ENCODE results near the gene MAEA. TPM values are rescaled to one million over a fixed set of nuclear protein-coding genes. Genes with fewer than 3 reads are reported as not detected.
A peak's percentile ranks its signal among the peaks of the same experiment; 100 is the strongest.

MAEA gene
- total RNA-seq, 2 donors from 2014 or later: 48.8 to 72.7 TPM

DNA sequence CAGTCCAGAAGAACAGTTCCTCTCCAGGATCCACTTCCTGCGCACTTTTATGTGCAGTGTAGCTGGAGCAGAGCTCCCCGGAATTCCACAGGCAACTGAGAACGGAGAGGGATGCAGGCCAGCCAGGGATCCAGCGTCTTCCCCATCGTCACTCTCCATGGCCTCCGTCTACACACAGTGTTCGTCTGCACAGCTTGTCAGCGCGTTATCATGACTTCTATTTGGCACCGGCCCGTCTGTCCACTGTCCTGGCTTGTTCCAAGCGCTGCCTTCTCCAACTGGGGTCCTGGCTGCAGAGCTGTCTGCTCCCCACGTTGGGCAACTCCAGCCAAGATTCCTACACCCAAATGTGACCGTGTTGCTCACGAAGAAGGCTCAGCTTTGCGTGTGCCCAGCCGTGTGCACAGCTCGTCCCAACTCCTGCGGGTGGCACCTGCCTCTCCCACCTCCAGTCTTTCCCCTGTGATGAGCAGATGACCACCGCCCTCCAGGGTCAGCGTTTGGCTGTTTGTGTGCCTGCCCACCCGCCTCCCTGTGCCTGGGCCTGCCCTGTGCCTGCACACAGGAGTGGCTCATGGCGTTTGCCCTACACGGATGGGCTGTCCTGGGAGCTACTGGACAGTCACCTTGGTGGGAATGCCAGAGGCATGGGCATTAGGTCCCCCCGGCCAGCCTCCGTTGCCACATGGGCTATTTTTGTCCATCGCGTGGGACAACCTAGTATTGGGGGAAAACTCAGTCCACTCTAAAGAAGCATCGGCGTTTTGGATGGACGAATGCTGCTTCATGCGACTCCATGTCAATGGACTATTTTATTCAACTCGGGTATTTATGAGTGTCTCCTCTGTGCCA, 38.5 kb upstream of the MAEA start:
- Mint-ChIP-seq H3K27ac (no peak overlapping the region), H3K9me3 (peaks cover 63% of the 10 kb centered on the region), H3K36me3 (ENCODE audit: low read depth) (peaks cover 37% of the 10 kb centered on the region), H3K4me1 (peaks cover 9% of the 10 kb centered on the region), H3K4me3 (peak overlapping the region; percentile 64), H3K27me3 (ENCODE audit: insufficient read depth) (peaks cover 16% of the 10 kb centered on the region)
- DNase-seq: no peak
- WGBS, 2 experiments (ENCODE audit: insufficient coverage in 1 of 2, insufficient read length in 1 of 2): 97% methylated on average over 31 to 33 of the region's 33 CpGs
- no peak overlapping the region for H3K27ac ChIP-seq (ENCODE audit: low read depth, low read length)
- TF ChIP-seq, protein P1, sequence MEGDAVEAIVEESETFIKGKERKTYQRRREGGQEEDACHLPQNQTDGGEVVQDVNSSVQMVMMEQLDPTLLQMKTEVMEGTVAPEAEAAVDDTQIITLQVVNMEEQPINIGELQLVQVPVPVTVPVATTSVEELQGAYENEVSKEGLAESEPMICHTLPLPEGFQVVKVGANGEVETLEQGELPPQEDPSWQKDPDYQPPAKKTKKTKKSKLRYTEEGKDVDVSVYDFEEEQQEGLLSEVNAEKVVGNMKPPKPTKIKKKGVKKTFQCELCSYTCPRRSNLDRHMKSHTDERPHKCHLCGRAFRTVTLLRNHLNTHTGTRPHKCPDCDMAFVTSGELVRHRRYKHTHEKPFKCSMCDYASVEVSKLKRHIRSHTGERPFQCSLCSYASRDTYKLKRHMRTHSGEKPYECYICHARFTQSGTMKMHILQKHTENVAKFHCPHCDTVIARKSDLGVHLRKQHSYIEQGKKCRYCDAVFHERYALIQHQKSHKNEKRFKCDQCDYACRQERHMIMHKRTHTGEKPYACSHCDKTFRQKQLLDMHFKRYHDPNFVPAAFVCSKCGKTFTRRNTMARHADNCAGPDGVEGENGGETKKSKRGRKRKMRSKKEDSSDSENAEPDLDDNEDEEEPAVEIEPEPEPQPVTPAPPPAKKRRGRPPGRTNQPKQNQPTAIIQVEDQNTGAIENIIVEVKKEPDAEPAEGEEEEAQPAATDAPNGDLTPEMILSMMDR (conservative IDR thresholded peaks at IDR 0.05): no peak
- peaks cover 24% of the 10 kb centered on the region for H3K36me3 ChIP-seq (ENCODE audit: control insufficient read depth, insufficient read depth, low read length)
- H3K4me3 ChIP-seq (ENCODE audit: low read length): peak overlapping the region; percentile 80
- H3K4me1 ChIP-seq (ENCODE audit: control insufficient read depth, insufficient read depth, low read length): peaks cover 4% of the 10 kb centered on the region
- H3K9me3 ChIP-seq (ENCODE audit: control insufficient read depth, low read length): peaks cover 51% of the 10 kb centered on the region
- no peak overlapping the region for H3K9ac ChIP-seq (ENCODE audit: extremely low read depth, low read length, poor library complexity, severe bottlenecking)
- no peaks in the 10 kb centered on the region for H3K27me3 ChIP-seq (ENCODE audit: control insufficient read depth, insufficient read depth, low read length, poor library complexity, severe bottlenecking)

DNA sequence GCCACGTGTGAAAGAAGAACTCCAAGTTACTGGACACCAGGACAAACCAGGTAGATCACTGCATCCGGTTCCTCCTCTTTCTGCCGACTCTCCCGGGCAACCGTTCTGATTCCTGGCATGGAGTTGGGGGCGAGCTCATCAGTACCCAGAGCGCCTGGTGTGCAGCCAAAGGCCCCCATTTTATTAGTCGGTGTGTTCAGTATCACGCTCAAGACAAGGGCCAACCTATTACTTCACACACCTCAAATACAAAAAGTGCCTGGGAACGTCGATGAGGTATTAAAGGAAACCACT, 38.0 kb upstream of the MAEA start:
- Histone ChIP-seq H3K4me3 (ENCODE audit: low read length) (peak overlapping the region; percentile 47), H3K27me3 (ENCODE audit: control insufficient read depth, insufficient read depth, low read length, poor library complexity, severe bottlenecking) (no peaks in the 10 kb centered on the region), H3K27ac (ENCODE audit: low read depth, low read length) (no peak overlapping the region), H3K4me1 (ENCODE audit: control insufficient read depth, insufficient read depth, low read length) (peaks cover 4% of the 10 kb centered on the region), H3K9ac (ENCODE audit: extremely low read depth, low read length, poor library complexity, severe bottlenecking) (no peak overlapping the region), H3K36me3 (ENCODE audit: control insufficient read depth, insufficient read depth, low read length) (peaks cover 24% of the 10 kb centered on the region), H3K9me3 (ENCODE audit: control insufficient read depth, low read length) (peaks cover 51% of the 10 kb centered on the region)
- Mint-ChIP-seq H3K27ac (no peak overlapping the region), H3K36me3 (ENCODE audit: low read depth) (peaks cover 37% of the 10 kb centered on the region), H3K4me1 (peaks cover 5% of the 10 kb centered on the region), H3K27me3 (ENCODE audit: insufficient read depth) (peaks cover 19% of the 10 kb centered on the region), H3K4me3 (no peak overlapping the region), H3K9me3 (peaks cover 67% of the 10 kb centered on the region)
- no peak for DNase-seq
- 93 to 96% methylated on average over 9 to 11 of the region's 11 CpGs for WGBS, 2 experiments (ENCODE audit: insufficient coverage in 1 of 2, insufficient read length in 1 of 2)
- TF ChIP-seq, protein P1 (conservative IDR thresholded peaks at IDR 0.05): no peak

DNA sequence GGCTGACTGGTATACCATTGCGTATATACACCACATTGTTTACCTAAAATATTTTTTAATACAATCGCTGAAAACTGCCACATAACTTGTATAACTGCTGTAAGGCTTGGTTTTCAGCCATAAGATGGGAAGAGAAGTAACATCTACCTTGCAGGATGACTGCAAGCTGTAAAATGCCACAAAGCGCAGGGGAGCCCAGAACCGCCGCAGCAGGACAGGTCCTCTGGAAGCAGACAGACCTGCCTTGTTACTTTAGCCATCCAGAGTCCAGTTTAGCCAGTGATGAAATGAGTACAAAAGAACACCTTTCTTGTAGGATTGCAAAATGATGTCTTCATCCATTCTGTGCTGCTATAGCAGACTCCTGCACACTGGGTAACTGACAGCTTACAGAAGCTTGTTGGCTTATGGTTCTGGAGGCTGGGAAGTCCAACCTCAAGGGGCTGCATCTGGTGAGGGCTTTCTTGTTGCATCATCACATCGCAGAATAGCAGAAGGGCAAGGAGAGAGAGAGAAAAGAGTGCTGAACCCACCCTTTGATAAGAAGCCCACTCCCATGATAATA, 36.7 kb upstream of the MAEA start:
- DNase-seq: no peak
- no peak overlapping the region for H3K9ac ChIP-seq (ENCODE audit: extremely low read depth, low read length, poor library complexity, severe bottlenecking)
- Mint-ChIP-seq H3K4me1 (no peaks in the 10 kb centered on the region), H3K27me3 (ENCODE audit: insufficient read depth) (peaks cover 19% of the 10 kb centered on the region), H3K27ac (no peak overlapping the region), H3K36me3 (ENCODE audit: low read depth) (peaks cover 37% of the 10 kb centered on the region), H3K4me3 (no peak overlapping the region), H3K9me3 (peaks cover 78% of the 10 kb centered on the region)
- TF ChIP-seq, protein P1 (conservative IDR thresholded peaks at IDR 0.05): no peak
- peaks cover 59% of the 10 kb centered on the region for H3K9me3 ChIP-seq (ENCODE audit: control insufficient read depth, low read length)
- H3K27ac ChIP-seq (ENCODE audit: low read depth, low read length): no peak overlapping the region
- H3K4me3 ChIP-seq (ENCODE audit: low read length): no peak overlapping the region
- H3K36me3 ChIP-seq (ENCODE audit: control insufficient read depth, insufficient read depth, low read length): peaks cover 24% of the 10 kb centered on the region
- no peaks in the 10 kb centered on the region for H3K27me3 ChIP-seq (ENCODE audit: control insufficient read depth, insufficient read depth, low read length, poor library complexity, severe bottlenecking)
- 92 to 100% methylated on average over 3 to 6 of the region's 6 CpGs for WGBS, 2 experiments (ENCODE audit: insufficient coverage in 1 of 2, insufficient read length in 1 of 2)
- H3K4me1 ChIP-seq (ENCODE audit: control insufficient read depth, insufficient read depth, low read length): no peaks in the 10 kb centered on the region

Measured in endodermal cell (in vitro differentiated cells).